ENCODE measurements around the gene IL12A. TPM values are rescaled to one million over a fixed set of nuclear protein-coding genes. Genes with fewer than 3 reads are reported as not detected.

The IL12A gene
- total RNA-seq (2014; rRNA removed; shearing (Covaris generic)) = 0.49 and 1.4 TPM in 2 replicates

- peak; percentile 47 for DNase-seq (ENCODE audit: low spot score)
- in situ Hi-C loops (cut with HindIII; ENCODE audit: low sequenced_read_pairs) = no loop called here
Observed at GRCh38 chr3:159988617-159989271, at the start of gene IL12A. Gene IL12A, plus strand, starts transcription at chr3:159988835.

GRCh38 chr3:159941038-159942000 is 47.3 kb upstream of the IL12A start:
- in situ Hi-C loops (cut with HindIII; ENCODE audit: low sequenced_read_pairs) = no loop called here
- no peak for DNase-seq (ENCODE audit: low spot score)

GRCh38 chr3:159944781-159945180 is 43.9 kb upstream of the IL12A start:
- no peak for DNase-seq (ENCODE audit: low spot score)
- in situ Hi-C loops (cut with HindIII; ENCODE audit: low sequenced_read_pairs) = no loop called here

- no peak for DNase-seq (ENCODE audit: low spot score)
- in situ Hi-C loops (cut with HindIII; ENCODE audit: low sequenced_read_pairs) = no loop called here
Observed at GRCh38 chr3:159945930-159946329, 42.7 kb upstream of the IL12A start.

GRCh38 chr3:159947220-159947619 is 41.4 kb upstream of the IL12A start:
- in situ Hi-C loops (cut with HindIII; ENCODE audit: low sequenced_read_pairs) = no loop called here
- DNase-seq (ENCODE audit: low spot score) = no peak

- in situ Hi-C loops (cut with HindIII; ENCODE audit: low sequenced_read_pairs) = no loop called here
Observed at GRCh38 chr3:159948429-159949144, 40.0 kb upstream of the IL12A start.

GRCh38 chr3:159950156-159950898 is 38.3 kb upstream of the IL12A start:
- no peak for DNase-seq (ENCODE audit: low spot score)
- in situ Hi-C loops (cut with HindIII; ENCODE audit: low sequenced_read_pairs) = no loop called here

More at GRCh38 chr3:159948429-159949144, 40.0 kb upstream of the IL12A start:
- DNase-seq (ENCODE audit: low spot score) = no peak

GRCh38 chr3:159951540-159951939 is 37.1 kb upstream of the IL12A start:
- in situ Hi-C loops (cut with HindIII; ENCODE audit: low sequenced_read_pairs) = no loop called here
- DNase-seq (ENCODE audit: low spot score) = no peak

- DNase-seq (ENCODE audit: low spot score) = no peak
- in situ Hi-C loops (cut with HindIII; ENCODE audit: low sequenced_read_pairs) = no loop called here
Observed at GRCh38 chr3:159953325-159954085, 35.1 kb upstream of the IL12A start.

- no peak for DNase-seq (ENCODE audit: low spot score)
- in situ Hi-C loops (cut with HindIII; ENCODE audit: low sequenced_read_pairs) = no loop called here
Observed at GRCh38 chr3:159960188-159961148, 28.2 kb upstream of the IL12A start.

- in situ Hi-C loops (cut with HindIII; ENCODE audit: low sequenced_read_pairs) = no loop called here
- DNase-seq (ENCODE audit: low spot score) = no peak
Observed at GRCh38 chr3:159964166-159964973, 24.3 kb upstream of the IL12A start.

- in situ Hi-C loops (cut with HindIII; ENCODE audit: low sequenced_read_pairs) = no loop called here
- DNase-seq (ENCODE audit: low spot score) = peak; percentile 78
Observed at GRCh38 chr3:159971311-159971710, 17.3 kb upstream of the IL12A start.

- DNase-seq (ENCODE audit: low spot score) = no peak
- in situ Hi-C loops (cut with HindIII; ENCODE audit: low sequenced_read_pairs) = no loop called here
Observed at GRCh38 chr3:159977295-159977694, 11.3 kb upstream of the IL12A start.

GRCh38 chr3:159978353-159978752 is 10.3 kb upstream of the IL12A start:
- in situ Hi-C loops (cut with HindIII; ENCODE audit: low sequenced_read_pairs) = no loop called here
- DNase-seq (ENCODE audit: low spot score) = no peak

- DNase-seq (ENCODE audit: low spot score) = no peak
- in situ Hi-C loops (cut with HindIII; ENCODE audit: low sequenced_read_pairs) = no loop called here
Observed at GRCh38 chr3:159978918-159979703, 9.5 kb upstream of the IL12A start.

GRCh38 chr3:159982442-159982974 is 6.1 kb upstream of the IL12A start:
- in situ Hi-C loops (cut with HindIII; ENCODE audit: low sequenced_read_pairs) = no loop called here
- DNase-seq (ENCODE audit: low spot score) = no peak

All from G401 (cell line).